Ishikawa (cell line): ENCODE results near the gene PRKCQ.

ENCODE experiments used
- EP300 ChIP-seq: IDR thresholded peaks from 2 replicates; pipeline ENCODE4 v1.6.1; 2012; ENCODE audit warnings: borderline replicate concordance
- TAF1 ChIP-seq: IDR thresholded peaks from 2 replicates; pipeline ENCODE4 v1.6.1; 2012; ENCODE audit warnings: low read depth, mild to moderate bottlenecking
- ZBTB7A ChIP-seq: IDR thresholded peaks from 2 replicates; pipeline ENCODE4 v1.6.1; 2012; ENCODE audit warnings: low read depth

DNA sequence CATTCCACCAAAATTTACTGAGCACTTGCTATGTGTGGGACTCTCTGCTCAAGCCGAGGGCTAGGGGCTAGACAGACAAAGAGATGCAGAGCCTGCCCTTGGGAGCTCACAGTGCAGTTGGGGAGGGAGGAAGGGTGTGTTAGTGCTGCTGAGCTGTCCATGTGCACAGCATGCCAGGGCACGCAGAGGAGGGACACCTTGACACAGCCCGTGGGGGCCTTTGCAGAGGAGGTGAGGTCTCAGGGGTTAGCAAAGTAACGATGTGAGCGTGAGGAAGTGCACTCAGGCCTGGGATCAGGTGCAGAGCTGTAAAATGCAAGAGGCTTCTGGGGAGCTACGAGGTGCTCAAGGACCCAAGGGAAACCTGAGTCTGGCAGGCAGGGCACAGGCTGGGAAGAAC lies 16.3 kb downstream of the PRKCQ start:
- no peak for TF ChIP-seq ZBTB7A
- TF ChIP-seq TAF1, result no peak
- TF ChIP-seq EP300, result no peak
